ENCODE measurements around the gene UQCC5. TPM values are rescaled to one million over a fixed set of nuclear protein-coding genes. Genes with fewer than 3 reads are reported as not detected.

Gene UQCC5
- polyA plus RNA-seq, 1 donor from 2014 or later = 20.5 TPM

DNA sequence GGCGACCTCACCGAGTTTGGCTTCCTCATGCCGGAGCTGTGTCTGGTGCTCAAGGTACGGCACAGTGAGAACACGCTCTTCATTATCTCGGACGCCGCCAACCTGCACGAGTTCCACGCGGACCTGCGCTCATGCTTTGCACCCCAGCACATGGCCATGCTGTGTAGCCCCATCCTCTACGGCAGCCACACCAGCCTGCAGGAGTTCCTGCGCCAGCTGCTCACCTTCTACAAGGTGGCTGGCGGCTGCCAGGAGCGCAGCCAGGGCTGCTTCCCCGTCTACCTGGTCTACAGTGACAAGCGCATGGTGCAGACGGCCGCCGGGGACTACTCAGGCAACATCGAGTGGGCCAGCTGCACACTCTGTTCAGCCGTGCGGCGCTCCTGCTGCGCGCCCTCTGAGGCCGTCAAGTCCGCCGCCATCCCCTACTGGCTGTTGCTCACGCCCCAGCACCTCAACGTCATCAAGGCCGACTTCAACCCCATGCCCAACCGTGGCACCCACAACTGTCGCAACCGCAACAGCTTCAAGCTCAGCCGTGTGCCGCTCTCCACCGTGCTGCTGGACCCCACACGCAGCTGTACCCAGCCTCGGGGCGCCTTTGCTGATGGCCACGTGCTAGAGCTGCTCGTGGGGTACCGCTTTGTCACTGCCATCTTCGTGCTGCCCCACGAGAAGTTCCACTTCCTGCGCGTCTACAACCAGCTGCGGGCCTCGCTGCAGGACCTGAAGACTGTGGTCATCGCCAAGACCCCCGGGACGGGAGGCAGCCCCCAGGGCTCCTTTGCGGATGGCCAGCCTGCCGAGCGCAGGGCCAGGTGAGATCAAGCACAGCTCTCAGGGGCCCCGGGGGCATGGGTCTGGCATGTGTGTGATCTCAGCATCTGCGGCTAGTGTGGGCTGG, 48.4 kb upstream of the UQCC5 start:
- Histone ChIP-seq H3K9ac (ENCODE audit: low read length) (no peak overlapping the region), H3K4me3 (ENCODE audit: low read length) (no peak overlapping the region), H3K36me3 (ENCODE audit: insufficient read depth, low read length) (peaks cover 4% of the 10 kb centered on the region), H3K79me2 (replicated peaks; ENCODE audit: insufficient read depth, low read length) (no peaks in the 10 kb centered on the region), H2AFZ (ENCODE audit: low read depth, low read length) (no peak overlapping the region), H3K9me2 (ENCODE audit: insufficient read depth, low read length) (no peaks in the 10 kb centered on the region), H3K27ac (ENCODE audit: low read length) (no peak overlapping the region), H3K27me3 (ENCODE audit: insufficient read depth, low read depth, low read length) (no peaks in the 10 kb centered on the region), H4K20me1 (ENCODE audit: insufficient read depth) (no peaks in the 10 kb centered on the region), H3K9me3 (ENCODE audit: low read length) (no peaks in the 10 kb centered on the region), H3K4me2 (ENCODE audit: low read length) (no peak overlapping the region), H3F3A (ENCODE audit: insufficient read depth, low read length, poor library complexity, severe bottlenecking) (no peaks in the 10 kb centered on the region)
- TF ChIP-seq, protein P1, sequence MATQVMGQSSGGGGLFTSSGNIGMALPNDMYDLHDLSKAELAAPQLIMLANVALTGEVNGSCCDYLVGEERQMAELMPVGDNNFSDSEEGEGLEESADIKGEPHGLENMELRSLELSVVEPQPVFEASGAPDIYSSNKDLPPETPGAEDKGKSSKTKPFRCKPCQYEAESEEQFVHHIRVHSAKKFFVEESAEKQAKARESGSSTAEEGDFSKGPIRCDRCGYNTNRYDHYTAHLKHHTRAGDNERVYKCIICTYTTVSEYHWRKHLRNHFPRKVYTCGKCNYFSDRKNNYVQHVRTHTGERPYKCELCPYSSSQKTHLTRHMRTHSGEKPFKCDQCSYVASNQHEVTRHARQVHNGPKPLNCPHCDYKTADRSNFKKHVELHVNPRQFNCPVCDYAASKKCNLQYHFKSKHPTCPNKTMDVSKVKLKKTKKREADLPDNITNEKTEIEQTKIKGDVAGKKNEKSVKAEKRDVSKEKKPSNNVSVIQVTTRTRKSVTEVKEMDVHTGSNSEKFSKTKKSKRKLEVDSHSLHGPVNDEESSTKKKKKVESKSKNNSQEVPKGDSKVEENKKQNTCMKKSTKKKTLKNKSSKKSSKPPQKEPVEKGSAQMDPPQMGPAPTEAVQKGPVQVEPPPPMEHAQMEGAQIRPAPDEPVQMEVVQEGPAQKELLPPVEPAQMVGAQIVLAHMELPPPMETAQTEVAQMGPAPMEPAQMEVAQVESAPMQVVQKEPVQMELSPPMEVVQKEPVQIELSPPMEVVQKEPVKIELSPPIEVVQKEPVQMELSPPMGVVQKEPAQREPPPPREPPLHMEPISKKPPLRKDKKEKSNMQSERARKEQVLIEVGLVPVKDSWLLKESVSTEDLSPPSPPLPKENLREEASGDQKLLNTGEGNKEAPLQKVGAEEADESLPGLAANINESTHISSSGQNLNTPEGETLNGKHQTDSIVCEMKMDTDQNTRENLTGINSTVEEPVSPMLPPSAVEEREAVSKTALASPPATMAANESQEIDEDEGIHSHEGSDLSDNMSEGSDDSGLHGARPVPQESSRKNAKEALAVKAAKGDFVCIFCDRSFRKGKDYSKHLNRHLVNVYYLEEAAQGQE (IDR thresholded peaks at IDR 0.05; ENCODE audit: borderline replicate concordance) = no peak

- H3K36me3 ChIP-seq (ENCODE audit: insufficient read depth, low read length) = no peaks in the 10 kb centered on the region
- H3K27me3 ChIP-seq (ENCODE audit: insufficient read depth, low read depth, low read length) = no peaks in the 10 kb centered on the region
- no peak overlapping the region for H2AFZ ChIP-seq (ENCODE audit: low read depth, low read length)
- no peaks in the 10 kb centered on the region for H4K20me1 ChIP-seq (ENCODE audit: insufficient read depth)
- H3K9me2 ChIP-seq (ENCODE audit: insufficient read depth, low read length) = no peaks in the 10 kb centered on the region
- no peak overlapping the region for H3K4me3 ChIP-seq (ENCODE audit: low read length)
- H3K4me2 ChIP-seq (ENCODE audit: low read length) = no peak overlapping the region
- H3K9ac ChIP-seq (ENCODE audit: low read length) = no peak overlapping the region
- no peak for TF ChIP-seq POLR2AphosphoS5 (IDR thresholded peaks at IDR 0.05)
- TF ChIP-seq, protein P1 (IDR thresholded peaks at IDR 0.05; ENCODE audit: borderline replicate concordance) = no peak
- no peak for TF ChIP-seq RAD21 (conservative IDR thresholded peaks at IDR 0.05)
- no peak for TF ChIP-seq MXI1 (conservative IDR thresholded peaks at IDR 0.05; ENCODE audit: poor library complexity, severe bottlenecking)
- no peak for TF ChIP-seq EP300 (conservative IDR thresholded peaks at IDR 0.05; ENCODE audit: poor library complexity, severe bottlenecking)
- TF ChIP-seq SMC3 (conservative IDR thresholded peaks at IDR 0.05; ENCODE audit: poor library complexity) = no peak
- no peak for TF ChIP-seq EZH2 (IDR thresholded peaks at IDR 0.05; ENCODE audit: borderline replicate concordance, insufficient read depth, low read length, poor library complexity, severe bottlenecking)
- no peak for TF ChIP-seq CTCF (IDR thresholded peaks at IDR 0.05; ENCODE audit: poor library complexity, severe bottlenecking)
- TF ChIP-seq TAF1 (IDR thresholded peaks at IDR 0.05; ENCODE audit: low read depth) = no peak
- no peaks in the 10 kb centered on the region for H3F3A ChIP-seq (ENCODE audit: insufficient read depth, low read length, poor library complexity, severe bottlenecking)
- no peaks in the 10 kb centered on the region for H3K79me2 ChIP-seq (replicated peaks; ENCODE audit: insufficient read depth, low read length)
- H3K9me3 ChIP-seq (ENCODE audit: low read length) = no peaks in the 10 kb centered on the region
- no peak overlapping the region for H3K27ac ChIP-seq (ENCODE audit: low read length)
These were observed 47.7 kb upstream of the UQCC5 start for GRCh38 chr3:52488746-52489145.
